ENCODE results near the gene SLC35G2.
"Not testable (repeated sequence)": the region's sequence is repeated elsewhere in the genome, so short reads cannot be mapped to it uniquely, and the experiment has no call there.

The SLC35G2 gene

DNA sequence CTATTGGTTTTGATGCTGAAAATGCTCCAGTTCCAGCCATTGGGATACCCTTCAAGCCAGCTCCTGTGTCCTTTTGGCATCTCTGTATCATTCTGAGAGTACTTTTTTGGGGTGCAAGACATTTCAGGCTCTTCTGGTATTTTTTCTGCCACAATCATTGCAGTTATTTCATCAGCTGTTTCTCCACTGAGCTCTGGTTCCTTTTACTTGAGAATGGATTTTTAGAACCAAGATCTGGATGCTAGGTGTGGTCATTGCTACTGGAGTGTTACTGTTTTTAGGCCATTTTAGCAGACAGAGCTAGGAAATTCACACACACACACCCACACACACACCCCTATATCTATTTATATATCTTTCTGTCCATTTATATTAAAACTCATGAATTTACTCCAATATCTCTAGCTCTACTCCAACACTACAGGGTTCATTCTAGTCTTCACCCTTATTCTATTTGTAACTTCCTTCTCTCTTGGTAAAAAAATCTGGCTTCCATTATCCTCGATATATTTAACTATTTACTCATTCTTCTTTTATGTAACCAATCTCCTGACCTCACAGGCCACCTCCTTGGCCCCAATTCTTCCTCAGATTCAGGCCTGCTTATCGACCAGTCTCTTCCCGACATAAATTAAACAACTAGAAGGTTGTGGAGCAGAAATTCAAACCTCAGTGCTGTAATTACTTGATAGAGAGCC, 17.0 kb downstream of the SLC35G2 start:
- DNase-seq: no peak

DNA sequence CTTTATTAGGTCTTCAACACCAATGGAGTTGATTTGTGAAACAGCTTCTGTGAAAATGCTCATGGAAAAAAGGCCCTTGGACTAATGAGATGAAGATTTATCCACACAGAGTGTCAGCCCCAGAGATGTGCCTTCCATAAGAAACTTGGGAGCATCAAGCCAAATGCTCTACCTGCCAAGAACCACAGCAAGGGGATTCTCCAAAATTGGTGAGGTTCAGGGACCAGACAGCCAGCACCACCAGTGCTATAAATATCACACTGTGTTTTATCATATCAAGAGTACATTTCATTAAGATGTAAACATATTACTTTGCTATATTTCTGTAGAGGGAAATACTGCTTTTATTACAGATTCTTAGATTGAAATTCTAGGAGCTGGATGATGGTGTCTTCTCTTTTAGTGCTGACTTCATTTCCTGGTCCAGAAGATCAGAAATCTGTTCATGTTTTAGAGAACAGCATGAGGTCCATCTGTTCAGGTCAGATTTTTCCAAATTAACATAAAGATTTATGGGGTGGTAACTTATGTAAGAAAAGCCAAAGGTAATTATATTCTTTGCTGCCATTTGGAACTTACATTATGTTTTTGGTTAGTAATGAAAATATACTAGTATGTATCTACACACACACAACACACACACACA, 17.7 kb downstream of the SLC35G2 start:
- peak; percentile 68 for DNase-seq

DNA sequence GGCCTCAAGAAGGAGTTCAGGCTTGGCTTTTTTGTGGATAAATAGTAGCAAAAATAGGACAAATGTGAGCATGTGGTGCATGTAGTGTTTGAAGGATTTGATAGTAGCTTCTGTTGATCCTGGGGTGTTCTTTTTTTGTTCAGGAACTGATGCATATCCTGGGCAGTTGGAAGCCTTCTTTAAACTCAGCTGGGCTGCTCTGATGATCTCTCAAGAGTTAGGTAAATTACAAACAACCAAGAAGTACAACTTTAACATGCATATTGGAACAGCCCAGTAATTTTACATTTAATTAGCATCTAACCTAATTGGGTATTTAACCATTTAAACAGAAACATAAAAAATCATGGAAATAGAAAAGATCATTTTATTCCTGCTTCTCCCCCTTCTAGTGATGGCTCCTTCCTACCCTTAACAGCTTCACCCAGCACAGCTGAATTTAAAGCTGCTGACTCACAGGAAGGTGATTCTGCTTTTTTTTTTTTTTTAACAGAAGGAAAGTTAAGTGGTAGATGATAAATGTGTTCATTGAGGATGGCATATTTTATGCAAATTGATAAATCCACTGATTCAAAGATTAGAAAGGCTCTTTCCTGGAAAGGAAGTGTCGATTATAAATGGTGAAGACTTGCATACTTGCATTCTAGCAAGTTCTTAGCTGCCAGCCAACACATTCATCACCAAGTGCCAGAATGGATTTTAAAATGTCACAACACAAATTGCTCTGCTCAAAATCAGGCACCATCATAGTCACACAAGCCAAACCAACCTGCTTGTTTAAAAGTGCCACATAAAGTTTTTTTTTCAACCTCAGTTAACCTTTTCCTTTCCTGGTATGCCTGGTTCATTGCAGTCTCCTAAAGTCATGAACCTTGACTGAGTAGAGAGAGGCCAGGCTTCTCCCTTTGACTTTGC, 20.0 kb downstream of the SLC35G2 start:
- no peak for DNase-seq

DNA sequence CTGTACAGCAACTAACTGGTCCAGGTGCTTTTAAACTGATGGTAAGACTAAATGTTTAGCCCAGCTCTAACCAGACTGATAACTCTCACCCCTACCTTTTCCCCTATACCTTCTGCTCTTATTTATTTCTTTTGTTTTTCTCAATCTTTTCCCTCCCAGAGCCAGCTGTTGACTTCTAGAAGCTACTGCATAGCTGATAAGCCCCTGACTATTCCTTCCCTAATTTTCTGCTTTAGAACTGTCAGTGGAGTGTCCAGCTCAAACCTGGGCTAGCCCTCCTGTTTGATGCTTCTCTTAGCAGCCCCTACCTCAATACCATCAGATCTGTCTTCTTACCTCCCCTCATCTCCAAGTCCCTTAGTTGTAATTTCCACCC, 20.6 kb downstream of the SLC35G2 start:
- no peak for DNase-seq

DNA sequence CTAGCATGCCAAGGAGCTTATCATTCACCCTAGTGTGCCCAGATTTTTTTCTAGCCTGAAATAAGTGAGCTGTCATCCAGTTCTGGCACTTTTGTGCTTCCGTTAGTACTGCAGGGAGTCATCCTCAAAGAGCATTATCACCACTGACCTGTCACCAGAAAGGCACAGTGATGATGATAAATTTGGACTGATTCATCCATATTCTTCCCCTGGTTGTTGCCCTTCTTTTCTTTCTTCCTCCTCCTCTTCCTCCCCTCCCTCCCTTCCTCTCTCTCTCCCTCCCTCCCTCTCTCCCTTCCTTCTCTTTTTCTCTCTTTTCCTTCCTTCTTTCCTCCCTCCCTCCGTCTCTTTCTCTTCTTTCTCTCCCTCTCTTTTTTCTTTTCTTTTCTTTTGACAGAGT, 21.3 kb downstream of the SLC35G2 start:
- DNase-seq: no peak

DNA sequence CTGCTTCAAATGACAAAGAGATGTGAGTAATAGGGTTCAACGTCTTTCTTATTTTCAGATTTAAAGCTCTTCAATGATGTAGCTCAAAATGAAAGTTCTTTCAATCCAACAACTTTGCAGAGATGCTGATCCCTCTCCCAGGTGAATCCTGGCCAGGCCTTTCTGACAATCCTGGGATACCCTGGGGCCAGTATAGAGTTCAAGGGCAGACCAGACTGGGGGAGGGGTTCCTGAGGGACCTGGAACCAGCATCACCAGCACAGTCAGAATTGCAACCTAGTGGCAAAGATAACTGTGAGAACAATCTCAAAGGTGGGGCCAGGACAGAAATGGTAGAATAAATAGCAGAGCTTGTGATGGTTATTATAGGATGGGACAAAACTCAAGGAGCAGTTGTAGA, 23.4 kb downstream of the SLC35G2 start:
- no peak for DNase-seq

DNA sequence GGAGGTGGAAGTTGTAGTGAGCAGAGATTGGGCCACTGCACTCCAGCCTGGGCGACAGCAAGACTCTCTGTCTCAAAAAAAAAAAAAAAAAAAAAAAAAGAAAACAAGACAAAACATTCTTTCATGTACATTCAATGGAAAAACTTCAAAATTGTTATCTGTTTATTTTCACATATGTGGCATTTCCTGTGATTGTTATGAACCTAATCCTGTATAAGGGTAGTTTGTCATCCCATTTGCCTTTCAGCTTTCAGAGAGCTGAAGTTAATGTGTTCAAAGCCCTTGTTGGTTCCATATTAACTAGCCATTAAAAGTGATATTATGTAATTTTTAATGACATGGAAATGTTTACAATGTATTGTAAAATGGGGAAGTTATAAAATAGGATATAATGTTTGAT, 25.8 kb downstream of the SLC35G2 start:
- no peak for DNase-seq

DNA sequence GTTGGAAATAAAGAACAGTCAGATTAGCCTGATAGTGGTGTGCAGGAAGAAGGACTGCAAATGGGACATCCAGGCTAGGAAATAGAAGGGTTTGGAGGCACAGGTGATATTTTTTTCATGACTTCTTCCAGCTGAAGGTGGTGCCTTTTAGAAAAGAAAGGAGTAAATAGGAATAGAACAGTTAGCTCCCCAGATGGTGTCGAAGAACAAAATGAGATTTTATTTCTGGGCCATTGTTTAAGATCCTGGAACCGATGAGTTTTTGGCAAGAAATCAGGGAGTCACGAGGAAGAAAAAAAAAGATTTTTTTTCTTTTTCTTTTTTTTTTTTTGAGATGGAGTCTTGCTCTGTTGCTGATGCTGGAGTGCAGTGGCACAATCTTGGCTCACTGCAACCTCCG, 33.3 kb downstream of the SLC35G2 start:
- DNase-seq: no peak

DNA sequence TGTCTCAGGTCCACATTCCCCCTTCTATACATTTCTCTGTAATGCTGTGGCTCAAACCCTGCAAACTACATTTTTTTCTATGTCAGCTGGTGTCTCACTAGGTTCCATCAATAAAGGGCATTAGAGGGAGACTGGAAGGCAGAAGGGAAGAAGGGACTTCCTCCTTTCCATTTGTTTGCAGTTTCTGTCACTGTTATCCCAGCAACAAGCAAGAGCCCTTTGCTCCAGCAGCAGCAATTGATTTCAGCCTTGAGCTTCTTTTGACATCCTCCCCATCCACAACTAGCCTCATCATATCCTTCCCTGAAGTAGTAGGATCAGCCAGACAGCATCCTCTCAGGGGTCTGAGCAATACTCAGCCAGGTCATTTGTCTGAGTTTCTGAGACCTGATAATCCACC, 37.7 kb downstream of the SLC35G2 start:
- no peak for DNase-seq

DNA sequence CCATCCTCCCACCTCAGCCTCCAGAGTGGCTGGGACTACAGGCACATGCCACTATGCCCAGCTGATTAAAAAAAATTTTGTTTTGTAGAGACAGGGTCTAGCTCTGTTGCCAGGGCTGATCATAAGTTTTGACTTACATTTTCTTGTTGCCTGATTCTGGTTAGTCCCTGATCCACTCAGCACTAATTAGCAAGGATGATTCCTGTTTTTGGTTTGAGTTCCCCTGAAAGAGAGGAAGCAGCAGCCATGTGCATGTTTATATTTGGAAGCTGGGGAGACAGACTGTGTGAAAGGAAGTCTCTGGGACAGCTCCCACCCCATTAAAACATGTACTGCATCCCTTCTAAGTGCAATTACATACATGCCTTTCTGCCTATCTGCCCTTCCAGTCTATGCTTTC, 39.5 kb downstream of the SLC35G2 start:
- no peak for DNase-seq

DNA sequence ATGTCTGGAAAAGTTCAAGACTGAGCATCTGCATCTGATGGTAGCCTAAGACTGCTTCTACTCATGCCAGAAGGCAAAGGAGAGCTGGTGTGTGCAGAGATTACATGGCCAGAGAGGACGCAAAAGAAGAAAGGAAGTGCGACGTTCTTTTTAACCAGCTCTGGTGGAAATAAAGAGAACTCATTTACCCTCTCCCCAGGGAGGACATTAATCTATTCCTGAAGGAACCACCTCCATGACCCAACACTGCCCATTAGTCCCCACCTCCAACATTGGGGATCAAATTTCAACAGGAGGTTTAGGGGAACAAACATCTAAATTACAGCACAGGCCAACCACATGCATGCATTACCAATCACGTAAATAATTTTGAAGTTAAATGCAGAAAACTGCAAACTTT, 41.6 kb downstream of the SLC35G2 start:
- no peak for DNase-seq

DNA sequence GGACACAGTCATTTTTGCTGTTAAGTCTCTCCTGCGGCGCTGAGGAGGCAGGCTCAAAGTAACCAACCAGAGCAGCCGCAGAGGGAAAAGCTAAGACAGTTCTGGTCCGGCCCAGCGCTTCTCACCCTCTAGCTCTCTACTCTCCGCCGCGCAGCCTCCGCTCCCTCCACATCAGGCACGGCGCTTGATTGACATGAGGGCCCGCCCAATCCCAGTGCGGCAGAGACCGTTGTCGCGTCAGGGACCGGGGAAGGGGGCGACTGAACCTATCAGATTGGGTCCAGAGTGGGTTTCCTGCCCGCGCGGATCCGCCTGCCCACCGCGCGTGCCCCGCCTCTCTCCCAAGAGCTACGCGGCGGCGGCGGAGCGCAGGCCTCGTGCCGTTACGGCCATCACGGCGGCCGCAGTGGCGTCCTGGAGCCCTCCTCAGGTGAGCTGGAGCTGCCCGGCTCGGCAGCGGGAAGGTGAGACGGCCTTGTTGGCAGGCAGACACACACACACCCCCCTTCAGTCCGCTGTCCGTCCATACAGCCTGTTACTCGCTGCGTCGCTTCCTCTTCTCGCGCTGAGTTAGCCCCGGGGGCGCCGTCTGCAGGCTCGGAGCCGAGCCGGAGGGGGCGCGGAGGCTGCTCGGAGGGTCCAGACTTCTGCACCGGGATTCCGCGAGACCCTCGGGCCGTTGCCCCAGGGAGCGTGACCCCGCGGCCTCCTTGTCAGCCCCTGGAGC, 43.1 kb downstream of the SLC35G2 start, which contains the start of gene NCK1:
NCK1 (plus strand) TSS at position 319 of the 727 bp plus-strand sequence. CDS start 65,794 bp downstream, outside the sequence.
- peak; percentile 89 for DNase-seq

DNA sequence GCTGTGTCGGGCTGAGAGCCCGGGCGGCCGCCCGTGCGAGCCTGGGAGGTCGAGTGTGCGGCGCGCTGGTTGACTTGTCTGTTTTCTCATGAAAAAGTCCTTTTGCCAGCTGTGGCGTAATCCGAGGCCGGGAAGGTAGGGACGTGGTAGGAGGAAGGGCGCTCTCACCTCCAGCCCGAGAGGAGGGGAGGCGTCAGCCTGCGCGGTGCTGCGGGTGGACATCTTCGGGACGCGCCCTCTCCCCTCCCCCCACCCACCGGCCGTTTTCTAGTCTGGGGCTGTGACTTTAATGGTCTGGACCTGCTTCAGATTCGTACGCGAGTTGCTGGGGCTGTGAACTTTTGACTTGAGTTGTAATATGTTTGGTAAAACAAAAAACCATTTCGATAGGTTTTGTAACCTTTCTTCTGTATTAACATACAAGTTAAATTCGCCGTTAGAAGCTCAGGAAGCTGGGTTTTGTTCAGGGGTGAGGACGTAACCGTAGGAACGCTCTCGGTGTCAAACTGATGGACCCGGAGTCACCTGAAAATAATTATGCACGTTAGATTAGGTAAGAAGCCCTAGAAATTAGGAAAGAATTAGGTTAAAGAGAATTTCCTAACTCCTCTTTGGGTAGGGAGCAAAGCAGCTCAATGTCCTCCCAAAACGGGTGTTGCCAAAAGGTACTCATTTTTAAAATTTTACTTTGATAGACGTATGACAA, 43.8 kb downstream of the SLC35G2 start:
- DNase-seq: peak; percentile 53

DNA sequence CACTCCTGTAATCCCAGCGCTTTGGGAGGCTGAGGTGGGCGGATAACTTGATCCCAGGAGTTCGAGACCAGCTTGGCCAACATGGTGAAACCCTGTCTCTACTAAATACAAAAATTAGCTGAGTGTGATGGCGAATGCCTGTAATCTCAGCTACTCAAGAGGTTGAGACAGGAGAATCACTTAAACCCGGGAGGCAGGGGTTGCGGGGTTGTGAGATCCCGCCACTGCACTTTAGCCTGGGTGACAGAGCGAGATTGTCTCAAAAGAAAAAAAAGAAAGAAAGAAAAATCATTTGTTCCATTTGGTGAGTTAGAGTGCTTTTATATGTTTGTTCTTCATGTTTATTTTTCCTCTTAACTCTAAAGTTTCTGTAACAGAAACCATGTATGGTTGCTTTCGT, 50.4 kb downstream of the SLC35G2 start:
- DNase-seq: no peak

DNA sequence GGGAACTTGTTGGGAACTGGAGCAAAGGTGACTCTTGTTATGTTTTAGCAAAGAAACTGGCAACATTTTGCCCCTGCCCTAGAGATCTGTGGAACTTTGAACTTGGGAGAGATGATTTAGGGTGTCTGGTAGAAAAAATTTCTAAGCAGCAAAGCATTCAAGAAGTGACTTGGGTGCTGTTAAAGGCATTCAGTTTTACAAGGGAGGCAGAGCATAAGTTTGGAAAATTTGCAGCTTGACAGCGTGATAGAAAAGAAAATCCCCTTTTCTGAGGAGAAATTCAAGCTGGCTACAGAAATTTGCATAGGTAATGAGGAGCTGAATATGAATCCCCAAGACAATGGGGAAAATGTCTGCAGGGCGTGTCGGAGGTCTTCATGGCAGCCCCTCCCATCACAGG, 53.3 kb downstream of the SLC35G2 start:
- not testable (repeated sequence) for DNase-seq

DNA sequence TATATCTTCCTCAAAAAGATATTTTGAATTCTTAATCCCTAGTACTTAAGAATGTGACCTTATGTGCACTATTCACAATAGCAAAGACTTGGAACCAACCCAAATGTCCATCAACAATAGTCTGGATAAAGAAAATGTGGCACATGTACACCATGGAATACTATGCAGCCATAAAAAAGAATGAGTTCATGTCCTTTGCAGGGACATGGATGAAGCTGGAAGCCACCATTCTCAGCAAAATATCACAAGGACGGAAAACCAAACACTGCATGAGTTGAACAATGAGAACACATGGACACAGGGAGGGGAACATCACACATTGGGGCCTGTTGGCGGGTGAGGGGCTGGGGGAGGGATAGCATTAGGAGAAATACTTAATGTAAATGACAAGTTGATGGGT, 60.6 kb downstream of the SLC35G2 start:
- DNase-seq: not testable (repeated sequence)

DNA sequence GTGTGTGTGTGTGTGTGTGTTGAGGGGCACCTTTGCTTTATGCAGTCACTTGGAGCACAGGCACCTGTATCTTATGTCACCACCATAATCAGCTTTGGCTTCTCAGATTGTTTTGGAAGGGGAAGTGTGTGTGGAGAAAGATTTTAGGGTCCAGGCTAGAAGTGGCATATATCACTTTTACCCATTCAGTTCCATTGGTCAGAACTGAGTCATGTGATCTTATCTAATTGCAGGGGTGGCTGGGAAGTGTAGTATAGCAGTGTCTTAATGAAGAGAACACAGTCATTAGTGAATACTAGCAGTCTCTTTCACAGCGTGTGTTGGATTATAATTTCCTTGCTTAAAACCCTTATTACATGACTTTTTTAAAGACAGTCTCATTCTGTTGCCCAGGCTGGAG, 63.6 kb downstream of the SLC35G2 start:
- peak; percentile 42 for DNase-seq

DNA sequence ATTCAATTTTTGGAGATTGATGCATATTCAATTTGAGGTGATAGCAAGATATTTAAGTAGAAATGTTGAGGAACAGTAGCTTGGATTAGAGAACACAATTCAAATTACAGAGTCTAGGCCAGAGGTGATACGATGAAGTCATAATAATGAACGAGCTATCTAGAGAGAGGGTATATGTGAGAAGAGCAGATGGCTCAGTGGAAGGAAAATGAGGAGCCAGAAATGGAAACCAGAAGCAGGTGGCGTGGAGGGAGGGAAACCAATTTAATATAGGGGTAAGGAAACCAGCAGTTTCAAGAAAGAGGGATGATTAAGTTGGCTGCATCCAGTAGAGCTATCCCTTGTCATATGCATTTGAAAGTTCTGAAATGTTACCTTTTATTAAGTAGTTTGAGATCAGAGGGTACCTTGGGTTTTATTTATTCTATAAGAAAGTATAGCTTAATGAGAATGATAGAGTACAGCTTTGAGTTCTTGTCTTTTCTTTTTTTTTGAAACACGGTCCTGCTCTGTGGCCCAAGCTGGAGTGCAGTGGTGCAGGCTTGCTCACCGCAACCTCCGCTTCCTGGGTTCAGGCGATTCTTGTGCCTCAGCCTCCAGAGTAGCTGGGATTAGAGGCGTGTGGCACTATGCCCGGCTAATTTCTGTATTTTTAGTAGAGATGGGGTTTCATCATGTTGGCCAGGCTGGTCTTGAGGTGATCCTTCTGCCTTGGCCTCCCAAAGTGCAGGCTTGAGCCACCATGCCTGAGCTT, 65.2 kb downstream of the SLC35G2 start:
- DNase-seq: peak; percentile 94

DNA sequence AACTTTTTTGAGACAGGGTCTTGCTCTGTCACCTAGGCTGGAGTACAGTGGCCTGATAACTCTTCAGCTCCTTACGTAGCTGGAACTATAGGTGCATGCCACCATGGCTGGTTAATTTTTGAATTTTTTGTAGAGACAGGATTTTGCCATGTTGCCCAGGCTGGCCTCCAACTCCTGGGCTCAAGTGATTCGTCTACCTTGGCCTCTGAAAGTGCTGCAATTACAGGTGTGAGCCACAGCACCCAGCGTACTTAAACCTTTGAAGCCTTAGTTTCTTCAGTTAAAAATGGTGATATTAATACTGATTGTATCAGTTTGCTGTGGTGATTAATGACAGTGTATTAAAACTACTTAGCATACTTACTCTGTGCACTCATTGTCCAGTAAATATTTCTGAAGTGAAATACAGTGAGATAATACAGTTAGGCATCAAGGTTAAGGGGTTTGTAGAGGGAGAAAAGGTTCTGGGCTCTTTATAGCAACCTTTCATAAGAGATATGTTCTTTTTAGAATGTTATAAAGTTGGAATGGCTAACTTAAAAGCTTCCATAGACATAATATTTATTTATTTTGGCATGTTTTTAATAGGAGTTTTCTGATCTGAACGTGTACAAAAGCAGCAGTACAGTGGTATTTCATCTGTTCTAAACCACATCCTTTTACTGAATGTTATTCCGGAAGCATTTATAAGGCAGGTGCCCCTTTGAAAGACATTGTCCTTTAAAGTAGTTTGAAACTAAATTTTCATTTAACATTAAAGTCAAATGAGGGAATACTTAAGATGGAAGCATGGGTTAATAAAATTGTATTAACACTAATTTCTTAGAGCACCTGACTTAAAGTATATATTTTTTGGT, 66.7 kb downstream of the SLC35G2 start:
- DNase-seq: no peak

DNA sequence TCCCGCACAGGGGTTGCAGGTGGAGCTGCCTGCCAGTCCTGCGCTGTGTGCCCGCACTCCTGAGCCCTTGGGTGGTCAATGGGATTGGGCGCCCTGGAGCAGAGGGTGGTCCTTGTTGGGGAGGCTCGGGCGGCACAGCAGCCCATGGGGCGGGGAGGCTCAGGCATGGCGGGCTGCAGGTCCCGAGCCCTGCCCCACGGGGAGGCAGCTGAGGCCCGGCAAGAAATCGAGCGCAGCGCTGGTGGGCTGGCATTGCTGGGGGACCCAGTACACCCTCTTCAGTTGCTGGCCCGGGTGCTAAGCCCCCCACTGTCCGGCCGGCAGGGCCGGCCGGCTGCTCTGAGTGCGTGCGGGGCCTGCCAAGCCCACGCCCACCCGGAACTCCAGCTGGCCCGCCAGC, 71.0 kb downstream of the SLC35G2 start:
- DNase-seq: no peak

Data from NCI-H524 treated with DMSO at 0.1 percent for 48 hours (cell line).